NCI-H748 (cell line): ENCODE data around the gene INTS6.
A peak's percentile ranks its signal among the peaks of the same experiment; 100 is the strongest.

Experiments used
- DNase-seq: peaks from one replicate; lab custom pipeline; 2025; ENCODE audit not compliant: unreplicated experiment; lab: John Stamatoyannopoulos, UW

INTS6 gene

GRCh38 chr13:51452361-51453206, at the start of gene INTS6:
Gene INTS6, minus strand, starts transcription at chr13:51453036. Its CDS starts 511 bp downstream, at chr13:51452525.
- DNase-seq = peak; percentile 99

GRCh38 chr13:51502153-51502651, 49.4 kb upstream of the INTS6 start:
- no peak for DNase-seq

GRCh38 chr13:51501592-51502152, 48.8 kb upstream of the INTS6 start:
- no peak for DNase-seq

GRCh38 chr13:51501096-51501495, 48.3 kb upstream of the INTS6 start:
- no peak for DNase-seq

- DNase-seq = no peak
Observed at GRCh38 chr13:51500687-51501086, 47.9 kb upstream of the INTS6 start.

GRCh38 chr13:51499841-51500240, 47.0 kb upstream of the INTS6 start:
- DNase-seq = no peak

GRCh38 chr13:51495316-51495715, 42.5 kb upstream of the INTS6 start:
- no peak for DNase-seq

GRCh38 chr13:51494156-51494555, 41.3 kb upstream of the INTS6 start:
- no peak for DNase-seq

GRCh38 chr13:51488212-51488611, 35.4 kb upstream of the INTS6 start:
- DNase-seq = no peak

GRCh38 chr13:51481656-51482055, 28.8 kb upstream of the INTS6 start:
- no peak for DNase-seq

GRCh38 chr13:51479199-51479523, 26.3 kb upstream of the INTS6 start:
- no peak for DNase-seq

- DNase-seq = no peak
Observed at GRCh38 chr13:51478418-51479198, 25.8 kb upstream of the INTS6 start.

GRCh38 chr13:51477653-51478324, 25.0 kb upstream of the INTS6 start:
- no peak for DNase-seq

GRCh38 chr13:51477149-51477548, 24.3 kb upstream of the INTS6 start:
- no peak for DNase-seq

- DNase-seq = no peak
Observed at GRCh38 chr13:51475727-51476501, 23.1 kb upstream of the INTS6 start.

GRCh38 chr13:51469790-51470189, 17.0 kb upstream of the INTS6 start:
- no peak for DNase-seq

GRCh38 chr13:51467730-51468129, 14.9 kb upstream of the INTS6 start:
- DNase-seq = no peak

- DNase-seq = no peak
Observed at GRCh38 chr13:51465124-51465523, 12.3 kb upstream of the INTS6 start.

- no peak for DNase-seq
Observed at GRCh38 chr13:51457086-51457815, 4.4 kb upstream of the INTS6 start.

GRCh38 chr13:51456510-51456909, 3.7 kb upstream of the INTS6 start:
- no peak for DNase-seq
